IPS-15b (cell line): ENCODE measurements around the gene KRTAP2-2.
"Not testable (repeated sequence)": the region's sequence is repeated elsewhere in the genome, so short reads cannot be mapped to it uniquely, and the experiment has no call there.

Experiments
- H3K27me3 ChIP-seq: one replicate; pipeline ENCODE4 v1.6.1; 2013; ENCODE audit warnings: low read length; ENCODE audit not compliant: control insufficient read depth, insufficient read depth
- H3K36me3 ChIP-seq: one replicate; pipeline ENCODE4 v1.6.1; 2013; ENCODE audit warnings: low read length; ENCODE audit not compliant: control insufficient read depth, insufficient read depth
- H3K4me1 ChIP-seq: one replicate; pipeline ENCODE4 v1.6.1; 2013; ENCODE audit warnings: mild to moderate bottlenecking, low read length; ENCODE audit not compliant: control insufficient read depth, insufficient read depth
- H3K4me3 ChIP-seq: one replicate; pipeline ENCODE4 v1.5.1; 2013; ENCODE audit warnings: low read depth, low read length
- H3K9ac ChIP-seq: one replicate; pipeline ENCODE4 v1.6.1; 2013; ENCODE audit warnings: low read depth, mild to moderate bottlenecking, low read length
- H3K9me3 ChIP-seq: one replicate; pipeline ENCODE4 v1.6.1; 2013; ENCODE audit warnings: mild to moderate bottlenecking, low read length; ENCODE audit not compliant: control insufficient read depth, insufficient read depth

The KRTAP2-2 gene

GRCh38 chr17:41083427-41083826 lies 28.4 kb upstream of the KRTAP2-2 start:
- not testable (repeated sequence) for H3K27me3 ChIP-seq, H3K9me3 ChIP-seq, H3K4me3 ChIP-seq, H3K4me1 ChIP-seq, H3K36me3 ChIP-seq, H3K9ac ChIP-seq

- H3K4me1 ChIP-seq = no peaks in the 10 kb centered on the region
- H3K9me3 ChIP-seq = no peaks in the 10 kb centered on the region
- no peak overlapping the region for H3K9ac ChIP-seq
- H3K36me3 ChIP-seq = no peaks in the 10 kb centered on the region
- no peak overlapping the region for H3K4me3 ChIP-seq
- no peaks in the 10 kb centered on the region for H3K27me3 ChIP-seq
These were observed 27.6 kb upstream of the KRTAP2-2 start for GRCh38 chr17:41082626-41083025.

GRCh38 chr17:41076788-41077187 lies 21.8 kb upstream of the KRTAP2-2 start:
- no peaks in the 10 kb centered on the region for H3K4me1 ChIP-seq
- H3K9me3 ChIP-seq = no peaks in the 10 kb centered on the region
- no peak overlapping the region for H3K9ac ChIP-seq
- H3K4me3 ChIP-seq = no peak overlapping the region
- no peaks in the 10 kb centered on the region for H3K27me3 ChIP-seq
- no peaks in the 10 kb centered on the region for H3K36me3 ChIP-seq

GRCh38 chr17:41073676-41074075 lies 18.6 kb upstream of the KRTAP2-2 start:
- Histone ChIP-seq H3K36me3 (no peaks in the 10 kb centered on the region), H3K27me3 (no peaks in the 10 kb centered on the region), H3K4me3 (no peak overlapping the region), H3K9ac (no peak overlapping the region), H3K9me3 (no peaks in the 10 kb centered on the region), H3K4me1 (no peaks in the 10 kb centered on the region)

GRCh38 chr17:41071606-41072360 lies 16.8 kb upstream of the KRTAP2-2 start:
- no peak overlapping the region for H3K4me3 ChIP-seq
- H3K9me3 ChIP-seq = no peaks in the 10 kb centered on the region
- H3K27me3 ChIP-seq = no peaks in the 10 kb centered on the region
- no peaks in the 10 kb centered on the region for H3K4me1 ChIP-seq
- no peaks in the 10 kb centered on the region for H3K36me3 ChIP-seq
- no peak overlapping the region for H3K9ac ChIP-seq

GRCh38 chr17:41069031-41069430 lies 14.0 kb upstream of the KRTAP2-2 start:
- Histone ChIP-seq H3K36me3 (no peaks in the 10 kb centered on the region), H3K9me3 (no peaks in the 10 kb centered on the region), H3K9ac (no peak overlapping the region), H3K27me3 (no peaks in the 10 kb centered on the region), H3K4me3 (no peak overlapping the region), H3K4me1 (no peaks in the 10 kb centered on the region)

- Histone ChIP-seq H3K4me1 (no peaks in the 10 kb centered on the region), H3K27me3 (no peaks in the 10 kb centered on the region), H3K9ac (no peak overlapping the region), H3K36me3 (no peaks in the 10 kb centered on the region), H3K4me3 (no peak overlapping the region), H3K9me3 (no peaks in the 10 kb centered on the region)
These were observed 12.3 kb upstream of the KRTAP2-2 start for GRCh38 chr17:41067281-41067680.

- no peaks in the 10 kb centered on the region for H3K4me1 ChIP-seq
- no peak within 1 kb of the TSS for H3K9ac ChIP-seq
- no peaks in the 10 kb centered on the region for H3K36me3 ChIP-seq
These were observed 11.0 kb upstream of the KRTAP2-2 start, which contains the start of gene KRTAP2-4 for GRCh38 chr17:41065829-41066624. KRTAP2-4 (minus strand) TSS chr17:41065879; CDS start chr17:41065845, 34 bp downstream.

GRCh38 chr17:41065016-41065689 lies 10.1 kb upstream of the KRTAP2-2 start:
- not testable (repeated sequence) for H3K9ac ChIP-seq, H3K36me3 ChIP-seq, H3K4me3 ChIP-seq, H3K27me3 ChIP-seq, H3K4me1 ChIP-seq, H3K9me3 ChIP-seq

More at GRCh38 chr17:41065829-41066624, 11.0 kb upstream of the KRTAP2-2 start, which contains the start of gene KRTAP2-4:
- no peaks in the 10 kb centered on the region for H3K27me3 ChIP-seq
- no peak within 1 kb of the TSS for H3K4me3 ChIP-seq
- no peaks in the 10 kb centered on the region for H3K9me3 ChIP-seq

GRCh38 chr17:41064301-41064700 lies 9.3 kb upstream of the KRTAP2-2 start:
- Histone ChIP-seq H3K4me1 (no peaks in the 10 kb centered on the region), H3K36me3 (no peaks in the 10 kb centered on the region), H3K27me3 (no peaks in the 10 kb centered on the region), H3K9ac (no peak overlapping the region), H3K4me3 (no peak overlapping the region), H3K9me3 (no peaks in the 10 kb centered on the region)

- Histone ChIP-seq H3K27me3 (no peaks in the 10 kb centered on the region), H3K9ac (no peak overlapping the region), H3K9me3 (no peaks in the 10 kb centered on the region), H3K4me3 (no peak overlapping the region), H3K36me3 (no peaks in the 10 kb centered on the region), H3K4me1 (no peaks in the 10 kb centered on the region)
These were observed 8.4 kb upstream of the KRTAP2-2 start for GRCh38 chr17:41063449-41063848.
